ENCODE measurements around the gene MMP17. TPM values are rescaled to one million over a fixed set of nuclear protein-coding genes. Genes with fewer than 3 reads are reported as not detected.

Gene MMP17
- polyA plus RNA-seq, 1 of the 3 experiments (the other 2 are of a cell fraction), result 14.0 TPM

DNA sequence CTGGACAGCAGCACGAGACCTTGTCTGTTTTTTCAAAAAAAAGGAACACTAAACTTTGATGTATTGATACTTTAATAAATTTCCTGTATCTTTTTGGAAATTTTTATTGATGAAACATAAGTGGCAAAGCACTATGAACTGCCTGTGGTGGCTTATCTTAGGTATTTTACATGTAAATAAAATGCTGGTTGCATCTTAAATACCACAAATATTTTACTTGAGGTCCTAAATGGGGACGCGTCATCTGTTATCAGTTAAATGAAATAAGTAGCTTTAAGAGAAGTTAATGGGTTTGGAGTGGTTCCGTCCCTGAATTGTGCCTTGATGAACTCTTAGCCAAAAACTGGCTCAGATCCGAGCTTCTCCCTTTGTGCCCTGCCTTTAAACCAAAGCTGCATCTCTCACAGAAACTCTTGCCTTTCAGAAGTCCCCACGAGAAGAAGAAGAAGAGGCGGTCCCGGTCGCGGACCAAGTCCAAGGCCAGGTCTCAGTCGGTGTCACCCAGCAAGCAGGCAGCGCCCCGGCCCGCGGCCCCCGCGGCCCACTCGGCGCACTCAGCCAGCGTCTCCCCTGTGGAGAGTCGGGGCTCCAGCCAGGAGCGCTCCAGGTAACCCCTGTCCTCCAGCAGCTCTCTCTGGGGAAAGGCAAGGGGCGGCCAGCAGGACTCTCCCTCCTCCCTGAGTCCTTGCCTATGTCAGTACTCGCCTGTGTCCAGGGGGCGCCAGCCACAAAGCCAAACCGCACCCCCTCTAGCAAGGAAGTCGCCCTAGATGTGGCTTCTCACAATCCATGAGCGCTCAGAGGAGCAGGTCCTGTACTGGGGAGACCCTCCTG lies 31.2 kb upstream of the MMP17 start:
- Histone ChIP-seq H2AFZ (ENCODE audit: low read depth) (no peak overlapping the region), H3K27me3 (ENCODE audit: insufficient read depth) (no peaks in the 10 kb centered on the region), H3K4me3 (ENCODE audit: low read depth in 2 of 2, low read length in 1 of 2) (no peak overlapping the region), H4K20me1 (ENCODE audit: insufficient read depth) (no peaks in the 10 kb centered on the region), H3K9me2 (no peaks in the 10 kb centered on the region), H3K4me2 (no peak overlapping the region), H3K79me2 (ENCODE audit: insufficient read depth) (no peaks in the 10 kb centered on the region), H3K9me3 (no peaks in the 10 kb centered on the region), H3K9ac (no peak overlapping the region), H3K4me1 (ENCODE audit: control insufficient read depth in 1 of 2, insufficient read depth in 2 of 2, low read depth in 1 of 2, low read length in 1 of 2) (no peaks in the 10 kb centered on the region), H3K27ac (ENCODE audit: low read depth in 2 of 2, low read length in 1 of 2) (no peak overlapping the region), H3F3A (replicated peaks; ENCODE audit: insufficient read depth) (no peaks in the 10 kb centered on the region), H3K36me3 (replicated peaks in 1 of 2; ENCODE audit: control insufficient read depth in 1 of 2, insufficient read depth in 2 of 2, low read length in 1 of 2) (peaks cover 3 to 40% of the 10 kb centered on the region in 2 experiments)
- POLR2A ChIA-PET, result no interaction called here
- no peak for TF ChIP-seq RCOR1 (IDR thresholded peaks at IDR 0.05; ENCODE audit: low read length)
- no peak for TF ChIP-seq YY1 (IDR thresholded peaks at IDR 0.05; ENCODE audit: low read depth)
- no peak for TF ChIP-seq FOXJ3 (CRISPR knock-in tag; IDR thresholded peaks at IDR 0.05)
- no peak for TF ChIP-seq SMC3 (IDR thresholded peaks at IDR 0.05; ENCODE audit: low read depth, low read length)
- TF ChIP-seq CHD2 (IDR thresholded peaks at IDR 0.05; ENCODE audit: low read length, partially characterized antibody), result no peak
- no peak for TF ChIP-seq NFIC (IDR thresholded peaks at IDR 0.05; ENCODE audit: borderline replicate concordance)
- TF ChIP-seq, protein P1, sequence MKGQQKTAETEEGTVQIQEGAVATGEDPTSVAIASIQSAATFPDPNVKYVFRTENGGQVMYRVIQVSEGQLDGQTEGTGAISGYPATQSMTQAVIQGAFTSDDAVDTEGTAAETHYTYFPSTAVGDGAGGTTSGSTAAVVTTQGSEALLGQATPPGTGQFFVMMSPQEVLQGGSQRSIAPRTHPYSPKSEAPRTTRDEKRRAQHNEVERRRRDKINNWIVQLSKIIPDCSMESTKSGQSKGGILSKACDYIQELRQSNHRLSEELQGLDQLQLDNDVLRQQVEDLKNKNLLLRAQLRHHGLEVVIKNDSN (IDR thresholded peaks at IDR 0.05; ENCODE audit: borderline replicate concordance, low read depth), result no peak
- TF ChIP-seq, protein P2, sequence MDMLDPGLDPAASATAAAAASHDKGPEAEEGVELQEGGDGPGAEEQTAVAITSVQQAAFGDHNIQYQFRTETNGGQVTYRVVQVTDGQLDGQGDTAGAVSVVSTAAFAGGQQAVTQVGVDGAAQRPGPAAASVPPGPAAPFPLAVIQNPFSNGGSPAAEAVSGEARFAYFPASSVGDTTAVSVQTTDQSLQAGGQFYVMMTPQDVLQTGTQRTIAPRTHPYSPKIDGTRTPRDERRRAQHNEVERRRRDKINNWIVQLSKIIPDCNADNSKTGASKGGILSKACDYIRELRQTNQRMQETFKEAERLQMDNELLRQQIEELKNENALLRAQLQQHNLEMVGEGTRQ (IDR thresholded peaks at IDR 0.05; ENCODE audit: borderline replicate concordance, low read depth, low read length), result no peak
- TF ChIP-seq, protein P3, sequence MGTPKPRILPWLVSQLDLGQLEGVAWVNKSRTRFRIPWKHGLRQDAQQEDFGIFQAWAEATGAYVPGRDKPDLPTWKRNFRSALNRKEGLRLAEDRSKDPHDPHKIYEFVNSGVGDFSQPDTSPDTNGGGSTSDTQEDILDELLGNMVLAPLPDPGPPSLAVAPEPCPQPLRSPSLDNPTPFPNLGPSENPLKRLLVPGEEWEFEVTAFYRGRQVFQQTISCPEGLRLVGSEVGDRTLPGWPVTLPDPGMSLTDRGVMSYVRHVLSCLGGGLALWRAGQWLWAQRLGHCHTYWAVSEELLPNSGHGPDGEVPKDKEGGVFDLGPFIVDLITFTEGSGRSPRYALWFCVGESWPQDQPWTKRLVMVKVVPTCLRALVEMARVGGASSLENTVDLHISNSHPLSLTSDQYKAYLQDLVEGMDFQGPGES (IDR thresholded peaks at IDR 0.05; ENCODE audit: low read depth, low read length), result no peak
- no peak for TF ChIP-seq MEF2A (IDR thresholded peaks at IDR 0.05; ENCODE audit: borderline replicate concordance, low read depth)
- no peak for TF ChIP-seq ELF1 (IDR thresholded peaks at IDR 0.05)
- no peak for TF ChIP-seq RAD21 (IDR thresholded peaks at IDR 0.05; ENCODE audit: low read length)
- TF ChIP-seq POLR2AphosphoS5 (IDR thresholded peaks at IDR 0.05; ENCODE audit: low read depth, low read length), result no peak
- no peak for TF ChIP-seq TCF12 (IDR thresholded peaks at IDR 0.05)
- WGBS (ENCODE audit: low lambda C conversion rate), result over 99% methylated on average over 10 of the region's 28 CpGs
- no peak for DNase-seq
- CTCF ChIA-PET, result no interaction called here

DNA sequence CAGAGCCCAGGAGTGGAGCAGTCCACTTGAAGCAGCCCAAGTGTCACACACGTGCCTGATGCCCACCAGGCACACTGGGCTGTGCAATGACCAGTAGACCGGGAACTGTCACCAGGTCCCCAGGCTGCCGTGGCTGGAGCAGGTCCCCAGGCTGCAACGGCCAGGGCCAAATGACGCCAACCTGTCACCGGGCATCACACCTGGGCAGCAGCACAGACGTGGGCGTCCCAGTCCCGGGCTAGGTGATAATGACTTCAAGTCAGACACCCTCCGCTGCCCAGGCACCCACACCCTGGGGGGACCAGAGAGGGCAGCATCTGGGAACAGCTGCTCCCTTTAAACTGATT lies 30.6 kb upstream of the MMP17 start:
- no peak overlapping the region for H3K4me3 ChIP-seq (ENCODE audit: low read depth in 2 of 2, low read length in 1 of 2)
- ChIA-PET CTCF (no interaction called here), POLR2A (no interaction called here)

More for the DNA sequence above, 30.6 kb upstream of the MMP17 start:
- no peak overlapping the region for H2AFZ ChIP-seq (ENCODE audit: low read depth)
- H3K9ac ChIP-seq, result no peak overlapping the region
- H3K27me3 ChIP-seq (ENCODE audit: insufficient read depth), result no peaks in the 10 kb centered on the region
- no peak for TF ChIP-seq GATA2 (CRISPR knock-in tag; IDR thresholded peaks at IDR 0.05)
- TF ChIP-seq GABPA (IDR thresholded peaks at IDR 0.05; ENCODE audit: low read depth), result no peak
- TF ChIP-seq RFX5 (IDR thresholded peaks at IDR 0.05; ENCODE audit: low read length), result no peak
- TF ChIP-seq, protein P1 (IDR thresholded peaks at IDR 0.05; ENCODE audit: borderline replicate concordance, low read depth), result no peak
- no peak for TF ChIP-seq SMC3 (IDR thresholded peaks at IDR 0.05; ENCODE audit: low read depth, low read length)
- TF ChIP-seq, protein P3 (IDR thresholded peaks at IDR 0.05; ENCODE audit: low read depth, low read length), result no peak
- TF ChIP-seq JUND (IDR thresholded peaks at IDR 0.05), result no peak
- TF ChIP-seq ELF1 (IDR thresholded peaks at IDR 0.05), result no peak
- no peak for TF ChIP-seq FOXJ3 (CRISPR knock-in tag; IDR thresholded peaks at IDR 0.05)
- no peak for TF ChIP-seq CHD2 (IDR thresholded peaks at IDR 0.05; ENCODE audit: low read length, partially characterized antibody)
- TF ChIP-seq RAD21 (IDR thresholded peaks at IDR 0.05; ENCODE audit: low read length), result no peak
- TF ChIP-seq, protein P2 (IDR thresholded peaks at IDR 0.05; ENCODE audit: borderline replicate concordance, low read depth, low read length), result no peak
- H3K27ac ChIP-seq (ENCODE audit: low read depth in 2 of 2, low read length in 1 of 2), result no peak overlapping the region
- no peak for DNase-seq
- no peaks in the 10 kb centered on the region for H3K9me2 ChIP-seq
- no peaks in the 10 kb centered on the region for H4K20me1 ChIP-seq (ENCODE audit: insufficient read depth)
- H3K4me1 ChIP-seq (ENCODE audit: control insufficient read depth in 1 of 2, insufficient read depth in 2 of 2, low read depth in 1 of 2, low read length in 1 of 2), result no peaks in the 10 kb centered on the region
- 77% methylated on average over 3 of the region's 10 CpGs for WGBS (ENCODE audit: low lambda C conversion rate)
- no peak overlapping the region for H3K4me2 ChIP-seq
- H3K36me3 ChIP-seq (replicated peaks in 1 of 2; ENCODE audit: control insufficient read depth in 1 of 2, insufficient read depth in 2 of 2, low read length in 1 of 2), result peaks cover 3 to 39% of the 10 kb centered on the region in 2 experiments
- no peaks in the 10 kb centered on the region for H3K9me3 ChIP-seq
- no peaks in the 10 kb centered on the region for H3K79me2 ChIP-seq (ENCODE audit: insufficient read depth)
- H3F3A ChIP-seq (replicated peaks; ENCODE audit: insufficient read depth), result no peaks in the 10 kb centered on the region
